ENCODE measurements around the gene CMC2.

GRCh38 chr16:80992676-80993293 is 13.9 kb downstream of the CMC2 start:
- TF ChIP-seq, protein P1, sequence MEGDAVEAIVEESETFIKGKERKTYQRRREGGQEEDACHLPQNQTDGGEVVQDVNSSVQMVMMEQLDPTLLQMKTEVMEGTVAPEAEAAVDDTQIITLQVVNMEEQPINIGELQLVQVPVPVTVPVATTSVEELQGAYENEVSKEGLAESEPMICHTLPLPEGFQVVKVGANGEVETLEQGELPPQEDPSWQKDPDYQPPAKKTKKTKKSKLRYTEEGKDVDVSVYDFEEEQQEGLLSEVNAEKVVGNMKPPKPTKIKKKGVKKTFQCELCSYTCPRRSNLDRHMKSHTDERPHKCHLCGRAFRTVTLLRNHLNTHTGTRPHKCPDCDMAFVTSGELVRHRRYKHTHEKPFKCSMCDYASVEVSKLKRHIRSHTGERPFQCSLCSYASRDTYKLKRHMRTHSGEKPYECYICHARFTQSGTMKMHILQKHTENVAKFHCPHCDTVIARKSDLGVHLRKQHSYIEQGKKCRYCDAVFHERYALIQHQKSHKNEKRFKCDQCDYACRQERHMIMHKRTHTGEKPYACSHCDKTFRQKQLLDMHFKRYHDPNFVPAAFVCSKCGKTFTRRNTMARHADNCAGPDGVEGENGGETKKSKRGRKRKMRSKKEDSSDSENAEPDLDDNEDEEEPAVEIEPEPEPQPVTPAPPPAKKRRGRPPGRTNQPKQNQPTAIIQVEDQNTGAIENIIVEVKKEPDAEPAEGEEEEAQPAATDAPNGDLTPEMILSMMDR (IDR thresholded peaks at IDR 0.05 in 2 of 3, conservative IDR thresholded peaks at IDR 0.05 in 1 of 3; ENCODE audit: insufficient read depth in 2 of 3, low read depth in 1 of 3, low read length in 3 of 3): no peak
- TF ChIP-seq ZNF143 (CRISPR knock-in tag; IDR thresholded peaks at IDR 0.05) (no peak), HDAC2 (IDR thresholded peaks at IDR 0.05) (no peak), POLR2AphosphoS5 (IDR thresholded peaks at IDR 0.05; ENCODE audit: control insufficient read depth, insufficient read depth, low read depth, low read length) (no peak), GATA2 (CRISPR knock-in tag; IDR thresholded peaks at IDR 0.05) (no peak), POLR2A (conservative IDR thresholded peaks at IDR 0.05) (no peak), JUNB (CRISPR knock-in tag; conservative IDR thresholded peaks at IDR 0.05) (no peak), ZFP30 (CRISPR knock-in tag; IDR thresholded peaks at IDR 0.05; ENCODE audit: borderline replicate concordance) (no peak), MAFK (IDR thresholded peaks at IDR 0.05; ENCODE audit: low read length) (no peak), GTF2E2 (tag; IDR thresholded peaks at IDR 0.05) (no peak), FOXM1 (IDR thresholded peaks at IDR 0.05; ENCODE audit: low read depth) (no peak), FOXM1 (CRISPR knock-in tag; IDR thresholded peaks at IDR 0.05; ENCODE audit: low read depth) (no peak)
